B cell (primary cell): Measurements from ENCODE around the gene PIGQ. TPM values are rescaled to one million over a fixed set of nuclear protein-coding genes. Genes with fewer than 3 reads are reported as not detected.

Source experiments
- ATAC-seq: fragments of 200-7000 bp; cut with Tn5 transposase; one replicate; pipeline ENCODE4 v1.10.0; 2021; ENCODE audit warnings: low read depth, mild to moderate bottlenecking, moderate number of reproducible peaks, moderate library complexity
- CTCF ChIA-PET: fragments of 350-600 bp; sonication (Branson Sonifier 250); formaldehyde crosslinking; loops from one replicate; lab custom pipeline; 2021; ENCODE audit warnings: antibody characterized with exemption, inconsistent platforms; lab: Charles Lee
- POLR2A ChIA-PET: fragments of 350-600 bp; sonication (Branson Sonifier 250); formaldehyde crosslinking; loops from one replicate; lab custom pipeline; 2021; ENCODE audit warnings: antibody characterized with exemption; lab: Charles Lee
- DNase-seq: peaks from one replicate; pipeline ENCODE4 v3.0.0; 2013
- H2AFZ ChIP-seq: 2 replicates; pipeline ENCODE4 v1.6.1; 2012; ENCODE audit warnings: mild to moderate bottlenecking, low read depth, low read length; ENCODE audit not compliant: insufficient read depth, poor library complexity, severe bottlenecking
- H3K27ac ChIP-seq, 2 donors: 1 replicate in 1 of 2; 2 replicates in 1 of 2; pipeline ENCODE4 v1.5.1; 2012 to 2013; ENCODE audit warnings: low read length in 2 of 2, mild to moderate bottlenecking in 2 of 2, moderate library complexity in 1 of 2
- H3K27me3 ChIP-seq, 4 experiments: fragments of 200-600 bp in 1 of 4; sonication (generic) in 1 of 4; replicated peaks in 1 of 4; 1 replicate in 2 of 4; 2 replicates in 2 of 4; pipeline versions ENCODE4 v1.6.1 to v1.7.0; 2013 to 2016; ENCODE audit warnings: low read length in 3 of 4, mild to moderate bottlenecking in 2 of 4, mixed read lengths in 1 of 4, moderate library complexity in 1 of 4; ENCODE audit not compliant: insufficient read depth in 4 of 4, control insufficient read depth in 3 of 4; ENCODE audit errors: control extremely low read depth in 1 of 4
- H3K36me3 ChIP-seq, 2 experiments: replicated peaks in 1 of 2; 1 replicate in 1 of 2; 2 replicates in 1 of 2; pipeline versions ENCODE4 v1.6.1 to v1.7.1; 2013; ENCODE audit warnings: low read length in 1 of 2; ENCODE audit not compliant: insufficient read depth in 2 of 2, control insufficient read depth in 1 of 2; ENCODE audit errors: control extremely low read depth in 1 of 2, extremely low read depth in 1 of 2
- H3K4me1 ChIP-seq, 2 donors: fragments of 200-600 bp in 1 of 2; sonication (generic) in 1 of 2; 1 replicate in 1 of 2; 2 replicates in 1 of 2; pipeline versions ENCODE4 v1.5.1 to v1.6.1; 2013 to 2017; ENCODE audit warnings: low read length in 2 of 2; ENCODE audit not compliant: control insufficient read depth in 2 of 2, insufficient read depth in 2 of 2
- H3K4me2 ChIP-seq: replicated peaks from 2 replicates; pipeline ENCODE3; 2012; ENCODE audit warnings: mild to moderate bottlenecking, low read depth, low read length; ENCODE audit not compliant: poor library complexity, severe bottlenecking
- H3K4me3 ChIP-seq, 5 experiments: fragments of 200-600 bp in 1 of 5; sonication (generic) in 1 of 5; 1 replicate in 3 of 5; 2 replicates in 2 of 5; pipeline versions ENCODE4 v1.5.1 to v1.7.0; 2011 to 2016; ENCODE audit warnings: low read length in 4 of 5, mild to moderate bottlenecking in 4 of 5, low read depth in 2 of 5, control low read depth in 1 of 5, moderate library complexity in 1 of 5; ENCODE audit not compliant: insufficient read depth in 1 of 5; ENCODE audit errors: control extremely low read depth in 1 of 5, extremely low read depth in 1 of 5
- H3K79me2 ChIP-seq: fragments of 200-600 bp; sonication (generic); one replicate; pipeline ENCODE4 v1.6.0; 2016; ENCODE audit warnings: low read length; ENCODE audit not compliant: control insufficient read depth, insufficient read depth
- H3K9ac ChIP-seq: fragments of 200-600 bp; sonication (generic); 2 replicates; pipeline ENCODE4 v1.6.1; 2017; ENCODE audit warnings: mild to moderate bottlenecking, low read length, moderate library complexity
- H3K9me3 ChIP-seq, 3 donors: one replicate each; pipeline versions ENCODE4 v1.6.1 to v1.7.1; 2013; ENCODE audit warnings: low read length in 2 of 3; ENCODE audit not compliant: control insufficient read depth in 2 of 3, insufficient read depth in 1 of 3; ENCODE audit errors: control extremely low read depth in 1 of 3
- H4K20me1 ChIP-seq: 2 replicates; pipeline ENCODE4 v1.6.0; 2012; ENCODE audit warnings: mild to moderate bottlenecking, low read length; ENCODE audit not compliant: insufficient read depth, control insufficient read depth, poor library complexity, severe bottlenecking
- H3K27ac Mint-ChIP-seq: one replicate; pipeline ENCODE4 v1.8.0; 2021; ENCODE audit warnings: mixed read lengths
- H3K27me3 Mint-ChIP-seq: one replicate; pipeline ENCODE4 v1.8.0; 2021; ENCODE audit warnings: mixed read lengths
- H3K4me1 Mint-ChIP-seq: one replicate; pipeline ENCODE4 v1.8.0; 2021; ENCODE audit warnings: mixed read lengths
- H3K4me3 Mint-ChIP-seq: one replicate; pipeline ENCODE4 v1.8.0; 2021; ENCODE audit warnings: mixed read lengths
- H3K9me3 Mint-ChIP-seq: one replicate; pipeline ENCODE4 v1.8.0; 2022; ENCODE audit warnings: mixed read lengths; ENCODE audit not compliant: insufficient read depth
- EZH2 ChIP-seq: IDR thresholded peaks from 2 replicates; pipeline ENCODE4 v1.6.1; 2012; ENCODE audit warnings: borderline replicate concordance, low read depth, mild to moderate bottlenecking, moderate library complexity, low read length; ENCODE audit not compliant: insufficient read depth, poor library complexity, severe bottlenecking
- WGBS: methylation state at CpG from one replicate; pipeline ENCODE4 v1.1.5; 2013; ENCODE audit warnings: missing lambda C conversion rate; ENCODE audit not compliant: insufficient coverage; 5-methylcytosine and 5-hydroxymethylcytosine counted together
- intact Hi-C: fragments of 100-400 bp; cut with micrococcal nuclease; formaldehyde crosslinking; loops from one replicate; pipeline ENCODE4 v1.10.0; 2022
- polyA plus RNA-seq: library from polyadenylated mRNA; depleted of rRNA; stranded (reverse); fragments of >200 nt; gene quantifications from 2 replicates; pipeline ENCODE4 v1.2.3, GENCODE V29; 2012
- total RNA-seq, 2 donors: library from RNA; stranded (reverse); fragments of 120-200 nt in 1 of 2; gene quantifications; 1 replicate in 1 of 2; 2 replicates in 1 of 2; pipeline versions ENCODE4 v1.2.3 to v1.2.4, GENCODE V29; 2013 to 2022
- TF ChIP-seq, protein P1 (sequence below): fragments of 200-600 bp; IDR thresholded peaks from one replicate; pipeline ENCODE4 v1.8.0; 2022; ENCODE audit warnings: antibody characterized with exemption, mild to moderate bottlenecking

PIGQ gene
- total and polyA plus RNA-seq, 2 donors (not counting 1 experiment from before 2014, with no cell fraction given), result 56.9 to 68.5 TPM

DNA sequence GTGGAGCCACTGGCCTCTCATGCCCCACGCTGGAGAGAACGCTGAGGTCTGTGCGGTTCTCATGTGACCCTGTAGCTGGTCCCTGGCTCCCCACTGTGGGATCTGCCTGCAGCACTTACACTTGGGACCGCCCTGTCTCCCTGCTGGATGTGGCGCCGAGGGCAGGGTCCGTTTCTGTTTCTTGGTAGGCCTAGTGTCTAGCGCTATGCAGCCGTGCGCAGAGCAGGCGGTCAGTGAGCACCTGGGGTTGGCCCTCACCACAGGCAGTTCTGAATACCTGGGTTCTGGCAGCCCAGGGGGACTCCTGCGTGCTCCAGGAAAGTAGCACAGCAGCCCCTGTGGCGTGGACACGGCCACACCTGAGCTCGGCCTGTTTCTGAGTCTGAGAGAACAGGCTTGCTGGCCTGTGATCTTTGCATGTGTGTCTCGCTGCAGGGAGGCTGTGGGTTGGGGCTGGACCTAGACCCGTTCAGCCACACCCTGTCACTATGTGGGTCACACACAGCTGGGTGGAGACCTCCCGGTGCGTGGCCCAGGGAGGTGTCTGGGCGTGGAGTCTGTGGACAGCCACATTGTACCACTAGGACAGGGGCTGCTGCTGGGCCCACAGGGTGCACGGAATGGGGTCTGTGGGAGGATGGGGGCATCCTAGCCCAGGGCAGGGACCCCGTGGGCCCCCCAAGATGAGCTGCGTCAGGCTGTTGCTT lies 39.5 kb upstream of the PIGQ start:
- Histone ChIP-seq H2AFZ (no peak overlapping the region), H3K36me3 (no peaks in the 10 kb centered on the region), H4K20me1 (peaks cover 77% of the 10 kb centered on the region), H3K27me3 (no peaks in the 10 kb centered on the region), H3K9me3 (no peaks in the 10 kb centered on the region), H3K9ac (no peak overlapping the region), H3K4me3 (no peak overlapping the region), H3K27ac (no peak overlapping the region), H3K4me2 (peak overlapping the region; percentile 93), H3K4me1 (peaks cover 25 to 38% of the 10 kb centered on the region in 2 donors), H3K79me2 (peaks cover 81% of the 10 kb centered on the region)
- peak overlapping the region; percentile 83 for H3K4me3 Mint-ChIP-seq
- TF ChIP-seq, protein P1, sequence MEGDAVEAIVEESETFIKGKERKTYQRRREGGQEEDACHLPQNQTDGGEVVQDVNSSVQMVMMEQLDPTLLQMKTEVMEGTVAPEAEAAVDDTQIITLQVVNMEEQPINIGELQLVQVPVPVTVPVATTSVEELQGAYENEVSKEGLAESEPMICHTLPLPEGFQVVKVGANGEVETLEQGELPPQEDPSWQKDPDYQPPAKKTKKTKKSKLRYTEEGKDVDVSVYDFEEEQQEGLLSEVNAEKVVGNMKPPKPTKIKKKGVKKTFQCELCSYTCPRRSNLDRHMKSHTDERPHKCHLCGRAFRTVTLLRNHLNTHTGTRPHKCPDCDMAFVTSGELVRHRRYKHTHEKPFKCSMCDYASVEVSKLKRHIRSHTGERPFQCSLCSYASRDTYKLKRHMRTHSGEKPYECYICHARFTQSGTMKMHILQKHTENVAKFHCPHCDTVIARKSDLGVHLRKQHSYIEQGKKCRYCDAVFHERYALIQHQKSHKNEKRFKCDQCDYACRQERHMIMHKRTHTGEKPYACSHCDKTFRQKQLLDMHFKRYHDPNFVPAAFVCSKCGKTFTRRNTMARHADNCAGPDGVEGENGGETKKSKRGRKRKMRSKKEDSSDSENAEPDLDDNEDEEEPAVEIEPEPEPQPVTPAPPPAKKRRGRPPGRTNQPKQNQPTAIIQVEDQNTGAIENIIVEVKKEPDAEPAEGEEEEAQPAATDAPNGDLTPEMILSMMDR, result no peak
- 95% methylated on average over 23 of the region's 23 CpGs for WGBS
- ATAC-seq (no peak), DNase-seq (no peak)
- H3K27me3 Mint-ChIP-seq, result no peaks in the 10 kb centered on the region
- H3K27ac Mint-ChIP-seq, result no peak overlapping the region
- ChIA-PET POLR2A (interaction anchor here (0.5 kb wide), 1 partner anchor 1176 kb away, joined by 3 read pairs; no protein-coding TSS in a partner anchor), CTCF (no interaction called here)
- no peaks in the 10 kb centered on the region for H3K9me3 Mint-ChIP-seq
- intact Hi-C loops, result no loop called here
- peaks cover 30% of the 10 kb centered on the region for H3K4me1 Mint-ChIP-seq

DNA sequence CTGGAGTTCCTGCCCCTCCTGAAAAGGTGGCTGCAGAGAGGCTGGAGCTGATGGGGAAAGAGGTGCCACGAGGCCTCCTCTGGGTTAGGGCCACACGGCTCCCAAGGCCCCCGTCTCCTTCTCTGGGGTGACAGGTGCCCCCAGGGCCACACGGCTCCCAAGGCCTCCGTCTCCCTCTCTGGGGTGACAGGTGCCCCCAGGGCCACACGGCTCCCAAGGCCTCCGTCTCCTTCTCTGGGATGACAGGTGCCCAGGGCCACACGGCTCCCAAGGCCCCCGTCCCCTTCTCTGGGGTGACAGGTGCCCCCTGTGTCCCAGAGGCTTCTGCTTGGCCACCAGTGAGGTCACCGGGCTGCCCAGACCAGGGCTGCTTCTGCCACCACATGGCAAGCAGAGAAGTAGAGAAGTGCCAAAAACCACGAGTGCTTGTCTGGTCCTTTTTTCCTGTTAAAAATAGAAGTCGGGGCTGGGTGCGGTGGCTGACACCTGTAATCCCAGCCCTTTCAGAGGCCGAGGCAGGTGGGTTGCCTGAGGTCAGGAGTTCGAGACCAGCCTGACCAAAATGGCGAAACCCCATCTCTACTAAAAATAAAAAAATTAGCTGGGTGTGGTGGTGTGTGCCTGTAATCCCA lies 38.2 kb upstream of the PIGQ start:
- peaks cover 73% of the 10 kb centered on the region for H4K20me1 ChIP-seq
- no peak overlapping the region for H3K4me2 ChIP-seq
- ChIA-PET POLR2A (no interaction called here), CTCF (no interaction called here)
- no peak overlapping the region for H3K4me3 ChIP-seq
- peaks cover 14 to 25% of the 10 kb centered on the region in 2 donors for H3K4me1 ChIP-seq
- peaks cover 82% of the 10 kb centered on the region for H3K79me2 ChIP-seq
- 93% methylated on average over 9 of the region's 16 CpGs for WGBS
- H3K9me3 ChIP-seq, result no peaks in the 10 kb centered on the region
- TF ChIP-seq, protein P1, result no peak
- TF ChIP-seq EZH2, result no peak
- Mint-ChIP-seq H3K9me3 (no peaks in the 10 kb centered on the region), H3K4me3 (no peak overlapping the region), H3K4me1 (peaks cover 19% of the 10 kb centered on the region), H3K27me3 (no peaks in the 10 kb centered on the region), H3K27ac (no peak overlapping the region)
- no peaks in the 10 kb centered on the region for H3K36me3 ChIP-seq
- no peak overlapping the region for H2AFZ ChIP-seq
- ATAC-seq (no peak), DNase-seq (no peak)
- no peak overlapping the region for H3K27ac ChIP-seq
- no peak overlapping the region for H3K9ac ChIP-seq
- H3K27me3 ChIP-seq, result no peaks in the 10 kb centered on the region
- intact Hi-C loops, result no loop called here
